ENCODE data around the gene NME7.

Gene NME7

DNA sequence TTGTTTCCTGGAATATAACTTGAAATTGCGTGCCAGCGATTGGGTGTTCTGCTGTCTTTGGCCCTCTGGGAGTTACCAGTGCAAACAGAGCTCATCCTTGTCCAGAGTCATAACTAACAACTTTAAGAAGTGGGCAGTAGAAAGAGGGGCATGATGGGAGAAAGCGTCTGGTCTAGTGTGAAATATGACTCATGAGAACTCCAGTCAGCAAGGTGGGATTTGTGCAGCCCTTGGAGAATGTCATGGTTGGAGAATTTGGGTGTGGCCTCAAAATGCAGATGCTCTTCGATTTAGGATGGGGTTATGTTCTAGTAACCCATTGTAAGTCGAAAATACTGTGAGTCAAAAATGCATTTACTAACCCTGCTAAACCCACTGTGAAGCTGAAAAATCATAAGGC lies 248.2 kb downstream of the NME7 start:
- in situ Hi-C loops (cut with HindIII; ENCODE audit: low pct_ligation_motif_present, low sequenced_read_pairs) = no loop called here
- peak; percentile 74 for DNase-seq
- H3K27ac ChIP-seq = peak overlapping the region; percentile 26
- H3K27me3 ChIP-seq (replicated peaks) = no peaks in the 10 kb centered on the region
- no peak overlapping the region for H3K4me3 ChIP-seq (ENCODE audit: low read depth, low read length)
- H3K36me3 ChIP-seq (replicated peaks) = no peaks in the 10 kb centered on the region
- TF ChIP-seq, protein P1, sequence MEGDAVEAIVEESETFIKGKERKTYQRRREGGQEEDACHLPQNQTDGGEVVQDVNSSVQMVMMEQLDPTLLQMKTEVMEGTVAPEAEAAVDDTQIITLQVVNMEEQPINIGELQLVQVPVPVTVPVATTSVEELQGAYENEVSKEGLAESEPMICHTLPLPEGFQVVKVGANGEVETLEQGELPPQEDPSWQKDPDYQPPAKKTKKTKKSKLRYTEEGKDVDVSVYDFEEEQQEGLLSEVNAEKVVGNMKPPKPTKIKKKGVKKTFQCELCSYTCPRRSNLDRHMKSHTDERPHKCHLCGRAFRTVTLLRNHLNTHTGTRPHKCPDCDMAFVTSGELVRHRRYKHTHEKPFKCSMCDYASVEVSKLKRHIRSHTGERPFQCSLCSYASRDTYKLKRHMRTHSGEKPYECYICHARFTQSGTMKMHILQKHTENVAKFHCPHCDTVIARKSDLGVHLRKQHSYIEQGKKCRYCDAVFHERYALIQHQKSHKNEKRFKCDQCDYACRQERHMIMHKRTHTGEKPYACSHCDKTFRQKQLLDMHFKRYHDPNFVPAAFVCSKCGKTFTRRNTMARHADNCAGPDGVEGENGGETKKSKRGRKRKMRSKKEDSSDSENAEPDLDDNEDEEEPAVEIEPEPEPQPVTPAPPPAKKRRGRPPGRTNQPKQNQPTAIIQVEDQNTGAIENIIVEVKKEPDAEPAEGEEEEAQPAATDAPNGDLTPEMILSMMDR (IDR thresholded peaks at IDR 0.05; ENCODE audit: low read depth, low read length, missing control alignments) = no peak

- H3K4me3 ChIP-seq (ENCODE audit: low read depth, low read length) = no peak overlapping the region
- no peak overlapping the region for H3K27ac ChIP-seq
- TF ChIP-seq, protein P1 (IDR thresholded peaks at IDR 0.05; ENCODE audit: low read depth, low read length, missing control alignments) = no peak
- in situ Hi-C loops (cut with HindIII; ENCODE audit: low pct_ligation_motif_present, low sequenced_read_pairs) = no loop called here
- no peaks in the 10 kb centered on the region for H3K27me3 ChIP-seq (replicated peaks)
- DNase-seq = no peak
- no peaks in the 10 kb centered on the region for H3K36me3 ChIP-seq (replicated peaks)
These were observed 249.4 kb downstream of the NME7 start for GRCh38 chr1:169118227-169118626.

- H3K36me3 ChIP-seq (replicated peaks) = no peaks in the 10 kb centered on the region
These were observed 250.0 kb downstream of the NME7 start for GRCh38 chr1:169117599-169117998.

DNA sequence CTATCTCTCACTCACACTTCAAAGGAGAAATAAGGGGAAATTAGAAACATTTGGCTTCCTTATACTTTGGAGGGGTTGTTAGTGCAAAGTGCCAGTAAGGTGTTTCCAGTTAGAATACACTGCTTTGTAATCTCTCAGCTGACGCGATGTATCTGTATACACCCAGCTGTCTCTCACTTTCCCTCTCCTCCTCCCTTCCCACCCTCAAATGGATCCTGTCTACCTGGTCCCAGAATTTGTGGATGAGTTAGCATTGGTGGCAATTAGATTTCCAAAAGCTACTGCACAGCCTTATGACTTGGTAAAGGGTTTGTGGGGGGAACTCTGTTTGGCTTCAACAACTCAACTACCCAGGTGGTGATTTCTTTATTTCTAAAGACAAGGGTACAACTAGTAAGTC lies 250.6 kb downstream of the NME7 start:
- in situ Hi-C loops (cut with HindIII; ENCODE audit: low pct_ligation_motif_present, low sequenced_read_pairs) = no loop called here
- H3K27ac ChIP-seq = no peak overlapping the region
- TF ChIP-seq, protein P1 (IDR thresholded peaks at IDR 0.05; ENCODE audit: low read depth, low read length, missing control alignments) = no peak

More at GRCh38 chr1:169117599-169117998, 250.0 kb downstream of the NME7 start:
- DNase-seq = no peak
- in situ Hi-C loops (cut with HindIII; ENCODE audit: low pct_ligation_motif_present, low sequenced_read_pairs) = no loop called here
- no peaks in the 10 kb centered on the region for H3K27me3 ChIP-seq (replicated peaks)
- H3K4me3 ChIP-seq (ENCODE audit: low read depth, low read length) = no peak overlapping the region
- no peak overlapping the region for H3K27ac ChIP-seq
- TF ChIP-seq, protein P1 (IDR thresholded peaks at IDR 0.05; ENCODE audit: low read depth, low read length, missing control alignments) = no peak

DNA sequence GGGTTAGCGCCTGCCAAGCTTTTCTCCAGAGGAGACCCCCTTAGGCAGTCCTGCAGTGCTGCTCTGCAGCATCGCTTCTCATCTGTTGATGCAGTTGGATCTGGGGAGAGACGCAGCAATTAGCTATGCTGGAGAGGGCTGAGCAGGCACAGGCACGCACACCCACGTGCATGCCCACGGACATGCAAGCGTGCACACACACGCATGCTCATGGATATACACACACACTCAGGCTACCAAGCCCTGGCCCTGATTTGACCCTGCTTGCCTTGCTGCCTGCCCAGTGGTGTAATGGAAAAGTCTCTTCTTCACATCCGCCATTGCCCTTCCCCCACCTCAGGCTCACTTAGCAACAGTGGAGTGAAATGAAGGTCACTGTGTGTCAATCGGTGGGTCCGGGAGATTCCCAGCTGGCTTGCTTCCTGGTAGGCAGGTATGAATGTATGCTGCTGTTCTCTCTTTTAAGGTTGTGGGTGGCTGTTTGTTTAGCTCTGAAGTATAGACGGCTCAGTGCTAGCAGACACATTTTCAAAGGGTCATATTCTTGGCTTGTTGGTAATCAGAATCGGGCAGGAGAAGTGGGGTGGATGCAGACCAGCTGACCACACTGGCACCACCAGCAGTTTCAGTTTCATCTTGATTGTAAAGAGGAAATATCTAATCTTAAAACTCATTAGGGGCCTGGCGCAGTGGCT lies 251.6 kb downstream of the NME7 start:
- peak; percentile 47 for DNase-seq

More for the DNA sequence above, 250.6 kb downstream of the NME7 start:
- Histone ChIP-seq H3K36me3 (replicated peaks) (no peaks in the 10 kb centered on the region), H3K4me3 (ENCODE audit: low read depth, low read length) (no peak overlapping the region), H3K27me3 (replicated peaks) (no peaks in the 10 kb centered on the region)
- DNase-seq = no peak

More for the DNA sequence above, 251.6 kb downstream of the NME7 start:
- Histone ChIP-seq H3K27me3 (replicated peaks) (no peaks in the 10 kb centered on the region), H3K27ac (peak overlapping the region; percentile 21), H3K36me3 (replicated peaks) (no peaks in the 10 kb centered on the region), H3K4me3 (ENCODE audit: low read depth, low read length) (no peak overlapping the region)
- TF ChIP-seq, protein P1 (IDR thresholded peaks at IDR 0.05; ENCODE audit: low read depth, low read length, missing control alignments) = no peak
- in situ Hi-C loops (cut with HindIII; ENCODE audit: low pct_ligation_motif_present, low sequenced_read_pairs) = no loop called here

Measured in brain microvascular endothelial cell (primary cell).